GM11168 (cell line): ENCODE data around the gene SKI.

Source experiments
- in situ Hi-C: fragments of 300-500 bp; cut with MboI; formaldehyde crosslinking; loops from one replicate; pipeline ENCODE4 v1.12.0; 2022; ENCODE audit warnings: low sequenced_read_pairs; ENCODE audit not compliant: unreplicated experiment

Gene SKI

DNA sequence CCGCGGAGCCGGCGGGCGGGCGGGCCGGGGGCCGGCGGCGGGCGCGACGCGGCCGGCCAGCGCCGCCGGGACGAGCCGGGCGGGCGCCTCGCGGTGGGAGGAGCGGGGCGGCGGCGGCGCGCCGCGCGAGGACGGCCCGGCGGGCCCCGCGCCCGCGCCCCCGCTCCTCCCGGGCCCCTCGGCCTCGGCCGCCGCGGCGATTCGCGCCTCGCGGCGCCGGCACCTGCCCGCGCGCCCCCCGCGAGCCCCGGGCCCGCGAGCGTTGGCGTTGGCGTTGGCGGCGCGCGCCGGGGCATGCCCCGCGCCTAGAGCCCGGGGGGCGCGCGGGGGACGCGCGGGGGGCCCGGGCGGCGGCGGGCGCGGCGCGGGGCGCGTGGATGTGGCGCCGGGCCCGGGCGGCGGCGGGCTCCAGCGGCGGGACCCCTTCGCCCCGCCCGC is at the start of gene SKI:
SKI (plus strand) TSS at position 163 of the 438 bp plus-strand sequence. CDS start 448 bp downstream, outside the sequence.
- in situ Hi-C loops, result no loop called here

DNA sequence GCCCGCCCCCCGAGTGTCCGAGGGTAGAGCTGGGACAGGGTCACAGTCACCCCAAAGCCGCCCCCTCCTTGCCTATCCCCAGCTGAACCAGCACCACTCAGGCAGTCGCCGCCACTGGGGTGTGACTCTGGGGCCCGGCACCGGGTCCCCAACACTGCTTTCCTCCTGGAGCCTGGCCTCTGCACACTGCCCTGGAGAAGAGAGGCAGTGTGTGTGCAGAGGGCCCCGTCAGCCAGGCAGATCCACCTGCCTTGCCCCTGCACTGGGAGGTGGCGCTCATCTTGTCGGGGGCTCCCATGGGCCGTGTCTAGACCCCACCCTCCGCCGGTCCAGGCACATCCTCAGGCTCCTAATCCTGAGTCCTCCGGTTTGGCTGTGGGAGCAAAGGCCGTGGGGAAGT is 49.2 kb upstream of the SKI start:
- in situ Hi-C loops, result loop anchor here (25.0 kb wide), 1 partner anchor 408 kb away; the partner anchor contains the start of gene PRXL2B

DNA sequence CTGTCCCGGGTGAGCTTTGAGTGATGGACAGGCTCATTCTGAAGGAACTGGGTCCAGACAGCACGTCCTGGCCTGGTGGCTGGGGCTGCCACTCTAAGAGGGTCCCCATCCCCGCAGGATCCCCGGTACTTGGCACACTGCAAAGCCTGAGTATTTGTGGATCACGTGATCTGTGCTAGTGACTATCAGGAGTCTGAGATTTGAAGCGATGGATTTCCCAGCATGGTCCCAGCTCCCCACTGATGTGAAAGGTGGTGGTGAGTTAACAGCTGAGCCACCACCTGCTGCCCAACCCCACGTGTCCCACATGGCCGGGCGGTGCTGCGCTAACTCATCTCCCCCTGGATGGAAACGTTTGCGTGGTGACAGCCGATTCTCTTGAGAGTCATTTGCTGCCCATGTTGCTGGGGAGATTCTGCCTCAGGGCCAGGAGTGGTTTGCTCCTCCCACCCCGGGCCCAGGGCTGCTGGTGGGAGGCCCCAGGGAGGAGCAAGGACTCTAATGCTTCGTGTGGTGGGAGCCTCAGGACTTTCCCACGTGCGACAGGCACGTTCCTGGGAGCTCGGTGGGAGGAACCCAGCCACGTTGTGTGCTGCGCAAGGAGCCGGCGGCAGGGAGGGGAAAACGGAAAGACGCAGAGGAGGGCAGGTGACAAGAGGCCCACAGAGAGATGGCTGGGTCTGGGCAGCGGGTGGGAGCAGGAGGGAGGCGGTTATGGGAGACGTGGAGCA is 48.7 kb upstream of the SKI start:
- in situ Hi-C loops, result loop anchor here (25.0 kb wide), 1 partner anchor 408 kb away; the partner anchor contains the start of gene PRXL2B

DNA sequence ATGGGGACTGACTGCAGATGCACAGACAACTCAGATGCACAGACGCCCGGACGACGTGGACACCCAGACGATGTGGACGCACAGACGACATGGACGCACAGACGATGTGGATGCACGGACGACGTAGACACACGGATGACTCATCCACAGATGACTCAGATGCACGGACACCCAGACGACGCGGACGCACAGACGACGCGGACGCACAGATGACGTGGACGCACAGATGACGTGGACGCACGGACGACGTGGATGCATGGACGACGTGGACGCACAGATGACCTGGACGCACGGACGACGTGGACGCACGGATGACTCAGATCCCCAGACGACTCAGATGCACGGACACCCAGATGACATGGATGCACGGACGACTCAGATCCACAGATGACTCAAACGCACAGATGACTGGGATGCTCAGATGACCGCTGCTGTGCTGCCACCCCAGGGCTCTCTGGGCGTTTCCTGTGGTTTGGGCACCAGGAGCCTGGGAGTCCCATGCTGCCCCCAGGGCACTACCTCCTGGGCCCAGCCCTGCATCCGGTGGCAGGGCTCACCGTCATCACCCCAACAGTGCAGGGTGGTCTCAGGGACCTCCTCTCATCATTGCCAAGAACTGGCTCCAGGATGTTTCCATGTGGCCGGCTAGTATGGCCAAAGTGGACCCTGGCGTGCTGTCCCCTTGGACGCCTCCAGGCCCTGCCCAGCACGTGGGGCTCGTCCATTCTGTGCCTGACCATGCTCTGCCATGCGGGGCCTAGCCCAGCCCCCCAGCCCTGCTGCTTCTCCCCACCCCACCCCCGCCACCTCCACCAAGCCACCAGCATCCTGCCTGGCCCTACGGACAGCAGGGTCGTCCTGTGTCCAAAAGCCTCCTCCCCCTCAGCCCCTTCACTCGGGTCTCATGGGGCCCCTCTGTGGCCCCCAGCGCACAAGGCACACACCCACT is 47.5 kb upstream of the SKI start:
- in situ Hi-C loops, result loop anchor here (25.0 kb wide), 1 partner anchor 407 kb away; the partner anchor contains the start of gene PRXL2B

DNA sequence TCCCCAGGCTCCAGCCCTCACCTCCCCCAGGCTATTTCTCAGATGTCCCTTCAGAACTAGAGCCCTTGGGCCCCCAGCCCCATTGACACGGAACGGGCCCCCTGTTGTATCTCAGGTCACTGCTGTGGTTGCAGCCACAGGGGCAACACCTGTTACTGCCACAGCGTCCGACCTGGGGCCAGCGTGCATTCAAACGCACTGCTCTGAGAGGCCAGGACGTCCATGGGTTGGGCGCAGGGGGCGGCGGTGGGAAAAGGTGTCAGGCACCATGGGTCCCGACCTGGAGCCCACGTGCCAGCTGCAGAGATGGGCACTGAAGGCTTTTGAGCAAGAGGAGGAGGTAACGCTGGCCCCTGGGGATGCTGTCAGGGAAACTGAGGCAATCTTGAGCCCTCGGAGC is 46.8 kb upstream of the SKI start:
- in situ Hi-C loops, result loop anchor here (25.0 kb wide), 1 partner anchor 406 kb away; the partner anchor contains the start of gene PRXL2B

DNA sequence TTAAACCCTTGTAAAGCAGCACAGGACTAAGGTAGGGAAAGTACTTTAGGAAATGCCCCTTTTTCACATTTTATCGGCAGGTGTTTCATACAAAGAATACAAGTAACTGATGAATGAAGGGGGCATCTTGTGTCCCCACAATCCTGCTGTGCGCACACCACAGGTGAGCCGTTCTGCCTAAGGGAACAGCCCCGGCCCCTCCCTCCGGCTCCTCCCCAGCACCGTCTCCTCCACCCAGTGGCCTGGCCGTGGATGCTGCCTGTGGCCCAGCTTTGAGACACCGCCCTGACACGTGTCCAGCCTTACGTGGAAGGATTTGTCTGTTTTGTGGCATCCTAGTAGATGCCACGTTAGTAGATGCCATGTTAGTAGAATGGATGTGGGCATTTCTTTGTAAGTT is 46.4 kb upstream of the SKI start:
- in situ Hi-C loops, result loop anchor here (25.0 kb wide), 1 partner anchor 406 kb away; the partner anchor contains the start of gene PRXL2B

DNA sequence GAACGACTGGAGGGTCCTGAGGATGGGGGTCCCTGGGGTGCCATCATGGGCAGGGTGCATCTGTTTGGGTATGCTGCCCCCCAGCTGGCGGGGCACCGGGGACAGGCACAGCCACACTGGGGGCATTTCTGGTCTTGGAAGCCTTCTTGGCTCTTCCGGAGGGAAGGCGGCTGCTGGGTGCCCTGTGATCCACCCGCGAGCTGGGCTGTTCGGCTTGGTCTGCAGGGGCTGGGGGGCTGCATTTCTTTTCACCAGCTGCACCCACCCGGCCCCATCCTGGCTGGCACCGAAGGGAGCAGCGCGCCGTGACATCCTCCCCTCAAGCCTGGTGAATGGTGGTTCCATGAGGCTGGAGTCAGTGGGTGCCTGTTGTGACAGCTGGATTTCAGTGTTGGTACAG is 45.7 kb upstream of the SKI start:
- in situ Hi-C loops, result loop anchor here (25.0 kb wide), 1 partner anchor 405 kb away; the partner anchor contains the start of gene PRXL2B

DNA sequence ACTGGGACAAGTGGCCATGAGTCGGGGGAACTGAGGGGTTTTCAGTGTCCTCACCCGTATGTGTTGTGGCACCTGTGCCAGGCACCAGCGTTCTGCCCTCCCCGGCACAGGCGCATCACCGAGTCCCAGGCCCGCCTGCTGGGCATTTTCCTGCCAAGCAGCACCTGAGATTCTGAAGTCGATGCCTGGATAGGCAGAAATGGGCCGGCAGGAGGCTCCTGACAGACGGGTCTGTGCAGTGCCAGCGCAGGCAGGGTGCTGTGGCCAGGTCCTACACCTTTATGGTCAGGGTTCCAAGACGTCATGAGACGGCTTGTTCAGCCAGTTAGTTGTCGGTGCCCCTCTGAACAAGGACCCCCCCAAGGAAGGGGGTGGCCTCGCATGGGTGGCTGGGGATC is 44.2 kb upstream of the SKI start:
- in situ Hi-C loops, result loop anchor here (25.0 kb wide), 1 partner anchor 403 kb away; the partner anchor contains the start of gene PRXL2B

DNA sequence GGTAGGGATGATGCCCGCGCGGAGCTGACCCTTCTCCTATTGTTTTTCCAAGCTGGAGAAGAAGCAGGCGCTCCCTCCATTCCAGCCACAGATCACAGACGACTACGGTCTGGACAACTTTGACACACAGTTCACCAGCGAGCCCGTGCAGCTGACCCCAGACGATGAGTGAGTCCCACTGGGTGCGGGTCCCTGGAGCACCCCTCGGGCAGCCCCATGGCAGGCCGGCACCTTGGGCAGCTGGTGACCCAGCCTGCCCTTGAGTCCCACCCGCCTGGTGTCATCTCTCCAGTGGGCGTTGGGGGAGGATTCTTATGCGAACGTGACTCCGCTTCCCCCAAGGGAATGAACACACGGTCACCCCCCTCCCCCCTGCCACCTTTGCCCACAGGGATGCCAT is 43.6 kb upstream of the SKI start:
- in situ Hi-C loops, result loop anchor here (25.0 kb wide), 1 partner anchor 403 kb away; the partner anchor contains the start of gene PRXL2B

DNA sequence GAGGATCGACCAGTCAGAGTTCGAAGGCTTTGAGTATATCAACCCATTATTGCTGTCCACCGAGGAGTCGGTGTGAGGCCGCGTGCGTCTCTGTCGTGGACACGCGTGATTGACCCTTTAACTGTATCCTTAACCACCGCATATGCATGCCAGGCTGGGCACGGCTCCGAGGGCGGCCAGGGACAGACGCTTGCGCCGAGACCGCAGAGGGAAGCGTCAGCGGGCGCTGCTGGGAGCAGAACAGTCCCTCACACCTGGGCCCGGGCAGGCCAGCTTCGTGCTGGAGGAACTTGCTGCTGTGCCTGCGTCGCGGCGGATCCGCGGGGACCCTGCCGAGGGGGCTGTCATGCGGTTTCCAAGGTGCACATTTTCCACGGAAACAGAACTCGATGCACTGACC is 43.2 kb upstream of the SKI start:
- in situ Hi-C loops, result loop anchor here (25.0 kb wide), 1 partner anchor 402 kb away; the partner anchor contains the start of gene PRXL2B

DNA sequence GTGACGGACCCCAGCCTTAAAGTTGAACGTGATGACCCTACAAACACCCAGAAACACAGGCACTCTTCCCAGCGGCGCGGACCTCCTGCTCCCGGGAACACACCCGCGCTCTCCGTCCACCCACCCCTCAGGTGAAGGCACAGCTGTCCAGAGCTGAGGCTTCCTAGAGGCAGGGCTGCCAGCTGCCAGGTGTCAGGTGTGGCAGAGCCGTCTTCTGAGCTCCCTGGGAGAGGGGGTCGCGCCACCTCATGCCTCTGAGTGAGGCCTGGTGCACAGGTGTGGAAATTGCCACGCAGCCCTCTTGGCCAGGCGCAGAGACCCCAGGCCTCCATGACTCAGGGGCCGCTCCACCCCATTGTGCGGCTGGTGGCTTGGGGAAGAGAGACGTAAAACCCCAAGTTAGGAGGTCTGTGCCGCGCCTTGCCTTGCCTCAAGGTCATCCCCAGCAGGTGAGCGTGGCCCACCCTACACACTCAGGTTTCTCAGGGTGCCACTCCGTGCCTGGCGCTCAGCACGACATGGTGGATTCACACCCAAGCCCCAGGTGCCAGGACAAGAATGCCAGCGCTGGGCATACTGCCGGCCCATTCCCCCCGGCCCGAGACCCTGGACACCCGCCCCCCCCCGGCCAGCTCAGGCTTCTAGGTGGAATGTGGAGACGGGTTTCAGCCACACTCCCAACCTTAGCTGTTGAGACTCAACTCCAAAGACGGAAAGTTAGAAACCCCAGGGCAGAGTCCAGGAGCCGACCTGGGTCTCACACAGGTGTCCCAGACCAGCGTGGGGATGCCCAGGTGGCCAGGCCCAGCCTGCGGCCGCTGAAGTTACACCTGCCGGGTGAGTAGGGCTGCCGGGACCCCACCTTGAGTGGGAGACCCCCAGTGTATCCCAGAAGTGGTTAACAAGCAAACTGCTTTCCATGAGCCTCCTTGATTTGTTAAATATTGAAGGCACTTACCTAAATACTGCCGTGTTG is 42.0 kb upstream of the SKI start:
- in situ Hi-C loops, result loop anchor here (25.0 kb wide), 1 partner anchor 401 kb away; the partner anchor contains the start of gene PRXL2B

DNA sequence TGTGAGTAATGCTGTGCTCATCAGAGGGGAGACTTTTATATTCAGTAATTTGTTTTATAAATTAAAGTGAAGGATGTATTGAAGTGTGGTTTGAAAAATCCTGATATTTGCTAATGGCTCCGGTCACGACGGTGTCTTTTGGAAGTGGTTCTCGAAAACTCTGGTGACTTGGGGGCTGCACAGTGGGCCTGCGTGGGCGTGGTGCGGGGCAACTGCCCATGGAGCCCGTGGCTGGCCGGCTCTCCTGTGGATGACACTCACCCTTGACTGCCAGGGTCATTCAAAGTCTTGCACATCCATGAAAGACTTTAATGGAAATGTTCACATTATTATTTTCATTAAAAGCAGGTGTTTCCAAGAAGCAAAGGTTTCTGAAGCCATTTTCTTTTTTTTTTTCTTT is 41.2 kb upstream of the SKI start:
- in situ Hi-C loops, result loop anchor here (25.0 kb wide), 1 partner anchor 400 kb away; the partner anchor contains the start of gene PRXL2B

DNA sequence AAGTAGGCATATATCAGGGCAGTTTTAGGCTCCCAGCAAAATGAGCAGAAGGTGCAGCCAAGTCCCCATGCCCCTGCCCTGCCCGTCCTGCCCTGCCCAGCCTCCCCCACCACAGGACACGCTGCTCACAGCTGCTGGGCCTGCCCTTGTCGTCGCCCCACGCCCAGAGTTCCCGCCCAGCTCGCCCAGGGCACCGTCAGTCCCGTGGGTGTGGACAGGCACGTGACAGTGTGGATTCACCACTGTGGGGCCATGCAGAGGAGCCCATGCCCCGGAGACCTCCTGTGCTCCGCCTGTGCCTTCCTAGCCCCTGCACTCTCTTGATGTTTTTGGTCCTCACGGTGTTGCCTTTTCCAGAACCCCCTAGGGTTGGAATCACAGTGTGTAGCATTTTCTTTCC is 40.5 kb upstream of the SKI start:
- in situ Hi-C loops, result loop anchor here (25.0 kb wide), 1 partner anchor 400 kb away; the partner anchor contains the start of gene PRXL2B

DNA sequence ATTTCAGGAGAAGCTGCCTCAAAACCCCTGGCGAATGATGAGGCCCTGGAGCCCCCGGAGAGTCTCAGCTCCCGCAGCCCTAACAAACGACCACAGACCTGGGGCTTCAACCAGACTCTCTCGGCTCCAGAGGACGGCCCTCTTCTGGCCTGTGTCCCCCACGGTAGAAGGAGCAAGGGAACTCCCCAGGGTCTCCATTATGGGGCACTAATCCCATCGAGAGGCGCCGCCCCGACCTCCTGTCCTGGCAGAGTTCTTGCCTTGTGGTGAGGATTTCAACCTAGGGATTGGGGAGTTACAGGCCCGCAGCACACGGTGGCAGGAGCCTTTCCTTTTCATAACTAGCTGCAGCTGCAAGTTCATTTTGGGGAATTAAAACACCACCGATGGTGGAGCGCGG is 39.8 kb upstream of the SKI start:
- in situ Hi-C loops, result loop anchor here (25.0 kb wide), 1 partner anchor 399 kb away; the partner anchor contains the start of gene PRXL2B

DNA sequence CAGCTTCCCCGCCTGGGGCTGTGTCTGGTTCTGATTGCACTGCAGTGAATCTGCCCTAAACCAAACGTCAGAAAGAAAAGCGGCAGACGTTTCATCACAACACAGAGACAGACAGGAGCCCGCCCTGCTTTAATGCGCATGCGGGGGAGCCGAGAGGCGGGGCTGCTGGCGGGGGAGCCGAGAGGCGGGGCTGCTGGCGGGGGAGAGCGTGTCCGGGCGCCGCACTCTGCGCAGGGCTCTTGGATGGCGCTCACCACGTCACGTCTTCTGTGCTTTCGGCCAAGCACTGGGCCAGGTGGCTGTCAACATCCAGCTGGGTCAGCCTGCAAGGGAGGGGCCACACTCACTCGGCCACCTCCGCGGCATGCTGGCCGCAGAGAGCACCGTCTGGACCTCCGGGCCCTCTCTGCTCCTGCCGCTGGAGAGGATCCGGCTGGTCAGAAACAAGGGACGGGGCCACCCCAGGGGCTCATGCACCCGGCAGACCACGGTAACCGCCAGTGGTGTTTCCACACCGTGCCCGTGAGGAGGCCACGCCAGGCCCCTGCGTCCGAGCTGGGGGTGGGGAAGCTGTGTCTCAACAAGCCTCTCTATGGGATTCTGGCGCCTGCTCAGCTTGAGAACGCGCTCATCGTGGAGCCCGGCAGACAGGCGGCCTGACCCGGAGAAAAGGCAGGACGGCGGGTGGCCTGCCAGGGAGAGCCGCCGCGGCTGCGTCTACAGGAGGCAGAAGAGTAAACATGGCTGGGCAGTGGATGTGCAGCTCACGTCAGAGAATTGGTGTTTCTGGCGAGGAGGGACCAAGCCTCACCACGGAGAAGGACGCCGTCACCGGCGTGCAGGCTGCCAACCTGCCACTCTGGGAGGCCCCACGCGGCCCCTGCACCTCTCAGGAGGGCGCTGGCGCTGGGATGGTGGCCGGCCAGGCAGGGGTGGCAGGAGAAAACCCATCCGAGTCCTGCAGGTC is 38.4 kb upstream of the SKI start:
- in situ Hi-C loops, result loop anchor here (10.0 to 25.0 kb wide), 2 partner anchors 185 to 398 kb away; partner anchors contain the start of gene PRXL2B

DNA sequence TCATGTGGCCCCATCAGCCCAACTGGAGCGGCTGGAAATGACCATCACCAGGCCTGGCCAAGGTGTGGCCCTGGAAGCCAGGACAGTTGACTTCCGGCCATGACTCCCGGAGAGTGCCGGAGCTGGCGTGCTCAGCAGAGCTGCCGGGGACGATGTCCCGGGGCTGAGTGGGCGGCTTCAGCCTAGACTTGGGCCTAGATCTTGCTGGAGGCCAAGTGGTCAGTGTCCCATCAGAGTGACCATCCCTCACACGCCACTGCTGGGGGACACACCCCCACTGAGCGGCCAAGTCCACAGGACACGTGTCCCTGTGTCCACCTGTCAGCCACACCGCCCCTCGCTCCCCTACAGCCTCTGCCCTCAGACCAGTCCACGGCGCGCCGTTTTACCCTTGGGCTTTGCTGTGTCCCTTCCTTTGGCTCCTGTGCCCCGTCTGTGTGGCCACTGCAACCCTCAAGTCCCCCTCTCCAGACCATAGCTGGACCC is 37.6 kb upstream of the SKI start:
- in situ Hi-C loops, result loop anchor here (10.0 to 25.0 kb wide), 2 partner anchors 184 to 397 kb away; partner anchors contain the start of gene PRXL2B
